H1 (cell line): Measurements from ENCODE around the gene PGF. TPM values are rescaled to one million over a fixed set of nuclear protein-coding genes. Genes with fewer than 3 reads are reported as not detected.
A peak's percentile ranks its signal among the peaks of the same experiment; 100 is the strongest.

Experiments
- CTCF ChIA-PET: fragments of 300-600 bp; sonication (Branson Sonifier 250); formaldehyde crosslinking; loops from one replicate; lab custom pipeline; 2021; ENCODE audit not compliant: partially characterized antibody; lab: Charles Lee
- POLR2A ChIA-PET: fragments of 300-600 bp; sonication (Branson Sonifier 250); formaldehyde crosslinking; loops from one replicate; lab custom pipeline; 2021; ENCODE audit warnings: inconsistent platforms; ENCODE audit not compliant: partially characterized antibody; lab: Charles Lee
- DNase-seq, 2 experiments: peaks; one replicate each; pipeline versions ENCODE4 v3.0.0 to v3.0.0-alpha.2; 2010 to 2022; ENCODE audit warnings: low spot score in 2 of 2, low read depth in 1 of 2, mixed read lengths in 1 of 2
- FAIRE-seq: peaks from 2 replicates; lab custom pipeline; 2011; peaks lifted over from hg19 to GRCh38; lab: Jason Lieb, UNC
- H2AFZ ChIP-seq: 2 replicates; pipeline ENCODE4 v1.8.1; 2012; ENCODE audit warnings: low read length, inconsistent platforms
- H2AK5ac ChIP-seq: 2 replicates; pipeline ENCODE4 v1.6.1; 2013; ENCODE audit warnings: low read depth, low read length
- H2BK120ac ChIP-seq: replicated peaks from 2 replicates; pipeline ENCODE3; 2013; ENCODE audit warnings: low read depth, low read length, inconsistent platforms
- H2BK12ac ChIP-seq: 2 replicates; pipeline ENCODE4 v1.6.1; 2013; ENCODE audit warnings: low read depth, low read length
- H2BK15ac ChIP-seq: 2 replicates; pipeline ENCODE4 v1.6.1; 2013; ENCODE audit warnings: low read length
- H2BK20ac ChIP-seq: 2 replicates; pipeline ENCODE4 v1.6.1; 2013; ENCODE audit warnings: low read length
- H2BK5ac ChIP-seq: 2 replicates; pipeline ENCODE4 v1.6.1; 2013; ENCODE audit warnings: low read depth, low read length
- H3K14ac ChIP-seq: 2 replicates; pipeline ENCODE4 v1.6.1; 2013; ENCODE audit warnings: inconsistent platforms; ENCODE audit not compliant: insufficient read length
- H3K18ac ChIP-seq: 2 replicates; pipeline ENCODE4 v1.6.1; 2013; ENCODE audit warnings: low read length; ENCODE audit errors: extremely low read depth
- H3K23ac ChIP-seq: 2 replicates; pipeline ENCODE4 v1.6.1; 2013; ENCODE audit warnings: inconsistent platforms; ENCODE audit not compliant: insufficient read length
- H3K23me2 ChIP-seq: 2 replicates; pipeline ENCODE4 v1.6.1; 2013; ENCODE audit warnings: low read depth, low read length
- H3K27ac ChIP-seq: 2 replicates; pipeline ENCODE4 v1.6.1; 2011; ENCODE audit warnings: low read depth, low read length, inconsistent platforms
- H3K27me3 ChIP-seq, 4 experiments: replicated peaks in 1 of 4; 1 replicate in 1 of 4; 2 replicates in 3 of 4; pipeline versions ENCODE4 v1.6.1 to v1.8.1; 2011 to 2013; ENCODE audit warnings: low read length in 3 of 4, mild to moderate bottlenecking in 3 of 4, inconsistent platforms in 2 of 4, mixed read lengths in 2 of 4, moderate library complexity in 1 of 4; ENCODE audit not compliant: control insufficient read depth in 3 of 4, insufficient read depth in 3 of 4; ENCODE audit errors: extremely low read depth in 1 of 4
- H3K36me3 ChIP-seq, 4 experiments: 2 replicates each; pipeline versions ENCODE4 v1.6.1 to v1.8.1; 2011 to 2013; ENCODE audit warnings: mild to moderate bottlenecking in 4 of 4, low read length in 3 of 4, moderate library complexity in 2 of 4, control low read depth in 1 of 4, inconsistent platforms in 1 of 4; ENCODE audit not compliant: insufficient read depth in 4 of 4, control insufficient read depth in 2 of 4
- H3K4ac ChIP-seq: replicated peaks from 2 replicates; pipeline ENCODE3; 2013; ENCODE audit warnings: low read length, low read depth, mixed read lengths, inconsistent platforms; ENCODE audit not compliant: insufficient read length
- H3K4me1 ChIP-seq, 4 experiments: replicated peaks in 1 of 4; 1 replicate in 1 of 4; 2 replicates in 3 of 4; pipeline versions ENCODE4 v1.6.1 to v1.8.1; 2011 to 2013; ENCODE audit warnings: low read length in 3 of 4, inconsistent platforms in 2 of 4, mixed read lengths in 1 of 4; ENCODE audit not compliant: insufficient read depth in 4 of 4, control insufficient read depth in 3 of 4
- H3K4me2 ChIP-seq, 2 experiments: 2 replicates each; pipeline versions ENCODE4 v1.6.1 to v1.8.1; 2011 to 2013; ENCODE audit warnings: low read depth in 2 of 2, low read length in 2 of 2, control low read depth in 1 of 2, inconsistent platforms in 1 of 2, mild to moderate bottlenecking in 1 of 2; ENCODE audit not compliant: insufficient read depth in 1 of 2
- H3K4me3 ChIP-seq, 4 experiments: fragments of 200-600, 300-600 bp in 1 of 4; sonication (generic), shearing (Covaris generic), sonication (Bioruptor Twin) in 1 of 4; 2 replicates each; pipeline versions ENCODE4 v1.5.1 to v1.8.1; 2011 to 2016; ENCODE audit warnings: low read length in 4 of 4, low read depth in 3 of 4, control low read depth in 2 of 4, inconsistent platforms in 2 of 4, mild to moderate bottlenecking in 2 of 4, mixed read lengths in 1 of 4, moderate library complexity in 1 of 4; ENCODE audit not compliant: insufficient read depth in 2 of 4; ENCODE audit errors: extremely low read depth in 1 of 4
- H3K56ac ChIP-seq: replicated peaks from 2 replicates; pipeline ENCODE3; 2013; ENCODE audit warnings: low read depth, mild to moderate bottlenecking, mixed read lengths, low read length, inconsistent platforms; ENCODE audit not compliant: insufficient read length
- H3K79me1 ChIP-seq: 2 replicates; pipeline ENCODE4 v1.6.1; 2013; ENCODE audit warnings: low read depth, low read length, control low read depth
- H3K79me2 ChIP-seq, 2 experiments: 2 replicates each; pipeline versions ENCODE4 v1.6.1 to v1.8.1; 2012 to 2013; ENCODE audit warnings: low read length in 2 of 2, mild to moderate bottlenecking in 2 of 2, inconsistent platforms in 1 of 2; ENCODE audit not compliant: insufficient read depth in 2 of 2, control insufficient read depth in 1 of 2
- H3K9ac ChIP-seq, 4 experiments: replicated peaks in 1 of 4; 1 replicate in 1 of 4; 2 replicates in 3 of 4; pipeline versions ENCODE4 v1.6.1 to v1.8.1; 2011 to 2013; ENCODE audit warnings: low read depth in 3 of 4, low read length in 3 of 4, control low read depth in 2 of 4, mild to moderate bottlenecking in 2 of 4, moderate library complexity in 2 of 4, inconsistent platforms in 1 of 4; ENCODE audit errors: extremely low read depth in 1 of 4
- H3K9me3 ChIP-seq, 2 experiments: 2 replicates each; pipeline versions ENCODE4 v1.6.1 to v1.8.1; 2012 to 2013; ENCODE audit warnings: mild to moderate bottlenecking in 2 of 2, moderate library complexity in 2 of 2, control low read depth in 1 of 2, inconsistent platforms in 1 of 2, low read depth in 1 of 2, low read length in 1 of 2, mixed read lengths in 1 of 2; ENCODE audit not compliant: insufficient read depth in 2 of 2
- H4K20me1 ChIP-seq, 2 experiments: replicated peaks in 1 of 2; 2 replicates each; pipeline versions ENCODE3 to v1.8.1; 2011 to 2013; ENCODE audit warnings: inconsistent platforms in 2 of 2, low read length in 2 of 2, mild to moderate bottlenecking in 1 of 2; ENCODE audit not compliant: insufficient read depth in 2 of 2, control insufficient read depth in 1 of 2
- H4K5ac ChIP-seq: 2 replicates; pipeline ENCODE4 v1.6.1; 2013; ENCODE audit warnings: low read length, low read depth, mixed read lengths, inconsistent platforms; ENCODE audit not compliant: insufficient read length
- H4K8ac ChIP-seq: 2 replicates; pipeline ENCODE4 v1.8.0; 2013; ENCODE audit warnings: mild to moderate bottlenecking, moderate library complexity, low read length, inconsistent platforms; ENCODE audit not compliant: insufficient read depth; ENCODE audit errors: extremely low read depth
- H4K91ac ChIP-seq: replicated peaks from 2 replicates; pipeline ENCODE3; 2013; ENCODE audit warnings: low read length, mixed read lengths, inconsistent platforms; ENCODE audit not compliant: insufficient read length
- BCL11A ChIP-seq, 2 experiments: IDR thresholded peaks; one replicate each; pipeline ENCODE4 v1.6.1; 2011; ENCODE audit warnings: low read depth in 2 of 2, low read length in 2 of 2, mild to moderate bottlenecking in 2 of 2
- BRCA1 ChIP-seq: IDR thresholded peaks from 2 replicates; pipeline ENCODE4 v1.6.1; 2012; ENCODE audit warnings: low read depth, low read length, improper control_type of control experiment
- SAP30 ChIP-seq: fragments of 300-600 bp; sonication (generic); IDR thresholded peaks from 2 replicates; pipeline ENCODE4 v1.7.1; 2012; ENCODE audit warnings: low read length, moderate library complexity, mild to moderate bottlenecking, inconsistent platforms; ENCODE audit not compliant: insufficient read depth, insufficient replicate concordance
- SIN3A ChIP-seq, 2 experiments: IDR thresholded peaks in 1 of 2; conservative IDR thresholded peaks in 1 of 2; 2 replicates each; pipeline ENCODE4 v1.6.1; 2011 to 2012; ENCODE audit warnings: low read length in 2 of 2, improper control_type of control experiment in 1 of 2, low read depth in 1 of 2, mild to moderate bottlenecking in 1 of 2
- TCF12 ChIP-seq: IDR thresholded peaks from 2 replicates; pipeline ENCODE4 v1.6.1; 2011; ENCODE audit warnings: low read depth, mild to moderate bottlenecking, low read length
- WGBS, 2 experiments: shearing (Covaris generic) in 1 of 2; methylation state at CpG; one replicate each; pipeline versions ENCODE4 v1.1.6 to v1.1.7; 2013 to 2015; ENCODE audit warnings: low lambda C conversion rate in 2 of 2, mixed read lengths in 2 of 2, inconsistent platforms in 1 of 2, low coverage in 1 of 2, missing lambda C conversion rate in 1 of 2; ENCODE audit not compliant: insufficient replicate concordance in 2 of 2, insufficient coverage in 1 of 2, insufficient read length in 1 of 2; ENCODE audit errors: extremely low coverage in 1 of 2, missing lambda C conversion rate in 1 of 2; 5-methylcytosine and 5-hydroxymethylcytosine counted together
- polyA plus RNA-seq, 7 experiments: library from polyadenylated mRNA; depleted of rRNA in 3 of 7; stranded (reverse) in 5 of 7; unstranded in 2 of 7; fragments of >200 nt in 5 of 7; fragments of 200-250 nt in 2 of 7; gene quantifications; 1 replicate in 5 of 7; 2 replicates in 1 of 7; 4 replicates in 1 of 7; pipeline versions ENCODE4 v1.2.1 to v1.2.3, GENCODE V29; 2011 to 2013; ENCODE audit warnings: missing spikeins in 2 of 7, mixed read lengths in 2 of 7
- total RNA-seq: library from RNA; stranded (reverse); fragmentation: NEBNext Ultra II Directional; extraction: Animal tissue kit (Norgen Biotek cat#: 25700); gene quantifications from 2 replicates; pipeline ENCODE4 v1.2.1, GENCODE V29; 2021

Gene PGF
- total and polyA plus RNA-seq, 2 of the 8 experiments (the other 6 are each of a cell fraction or from before 2014, with no cell fraction given): 2.1 to 4.1 TPM

DNA sequence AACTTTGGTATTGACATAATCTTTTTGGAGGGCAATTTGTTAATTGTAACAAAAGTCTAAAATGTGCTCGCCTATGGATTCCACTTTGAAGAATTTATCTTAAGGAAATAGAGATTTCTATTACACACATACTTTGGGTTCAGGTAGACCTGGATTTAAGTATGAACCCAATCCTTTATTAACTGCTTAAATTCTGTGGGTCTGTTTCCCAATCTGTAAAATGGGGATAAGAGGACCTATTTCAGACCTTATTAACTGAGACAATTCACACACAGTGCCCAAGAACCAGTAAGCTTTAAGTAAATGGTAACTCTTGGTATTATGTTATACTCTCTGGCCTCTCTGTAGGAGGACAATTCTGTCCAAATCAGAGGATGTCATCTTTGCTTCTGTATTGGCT lies 46.5 kb upstream of the PGF start:
- H2BK20ac ChIP-seq: no peak overlapping the region
- peaks cover 0 to 10% of the 10 kb centered on the region in 2 experiments for H4K20me1 ChIP-seq
- CTCF ChIA-PET: interaction anchor here (0.7 to 3.7 kb wide), 6 partner anchors 11 to 86 kb away, joined by 3 to 29 read pairs (median 4); no protein-coding TSS in a partner anchor
- 77% methylated on average over 1 of the region's 1 CpG; no CpG with 5 or more reads in 1 of the 2 experiments for WGBS, 2 experiments
- H3K14ac ChIP-seq: no peak overlapping the region
- FAIRE-seq (no peak), DNase-seq (no peak)
- peaks cover 10% of the 10 kb centered on the region; the same call in 1 of the 2 replicates for H3K23me2 ChIP-seq
- no peak overlapping the region for H3K9ac ChIP-seq
- H4K91ac ChIP-seq: no peak overlapping the region
- no peak overlapping the region for H3K27ac ChIP-seq
- no peak overlapping the region for H2BK12ac ChIP-seq
- H3K9me3 ChIP-seq: no peaks in the 10 kb centered on the region
- peaks cover 6% of the 10 kb centered on the region for H3K79me1 ChIP-seq
- no peak overlapping the region for H4K8ac ChIP-seq
- no peak overlapping the region for H3K23ac ChIP-seq
- H2BK120ac ChIP-seq: no peak overlapping the region
- H2BK15ac ChIP-seq: no peak overlapping the region
- H3K4me1 ChIP-seq: peaks cover 0 to 5% (median 4%) of the 10 kb centered on the region in 4 experiments; a peak in 4 of 7 replicates
- H3K56ac ChIP-seq: no peak overlapping the region
- H2AFZ ChIP-seq: peak overlapping the region; percentile 97
- H3K4me3 ChIP-seq: peak overlapping the region; percentile 47 to 93 (median 64); a peak in 7 of 8 replicates
- POLR2A ChIA-PET: no interaction called here
- no peak overlapping the region for H2BK5ac ChIP-seq
- H3K36me3 ChIP-seq: peaks cover 3 to 17% (median 13%) of the 10 kb centered on the region in 4 experiments; a peak in 7 of 8 replicates
- no peak overlapping the region for H4K5ac ChIP-seq
- no peak overlapping the region for H2AK5ac ChIP-seq
- peak overlapping the region; percentile 83 to 96 for H3K4me2 ChIP-seq
- no peak for TF ChIP-seq SIN3A (conservative IDR thresholded peaks at IDR 0.05 in 1 of 2, IDR thresholded peaks at IDR 0.05 in 1 of 2; ENCODE audit: low read depth in 1 of 2, low read length in 2 of 2)
- TF ChIP-seq BRCA1: no peak
- no peak for TF ChIP-seq SAP30
- TF ChIP-seq BCL11A (IDR thresholded peaks at IDR 0.05; ENCODE audit: low read depth in 2 of 2, low read length in 2 of 2): no peak
- TF ChIP-seq TCF12: no peak
- H3K18ac ChIP-seq: no peak overlapping the region
- H3K79me2 ChIP-seq: peaks cover 0 to 13% of the 10 kb centered on the region in 2 experiments; a peak in 2 of 4 replicates
- H3K4ac ChIP-seq: no peak overlapping the region
- no peaks in the 10 kb centered on the region for H3K27me3 ChIP-seq
